Smooth muscle cell (in vitro differentiated cells): Measurements from ENCODE around the gene YBX2. TPM values are rescaled to one million over a fixed set of nuclear protein-coding genes. Genes with fewer than 3 reads are reported as not detected.

Experiments
- DNase-seq: peaks from one replicate; lab custom pipeline; 2025; ENCODE audit not compliant: unreplicated experiment; lab: John Stamatoyannopoulos, UW
- H2AFZ ChIP-seq: fragments of 200-600 bp; sonication (generic); 2 replicates; pipeline ENCODE4 v1.6.0; 2016; ENCODE audit warnings: antibody characterized with exemption, low read depth, mild to moderate bottlenecking
- H3F3A ChIP-seq: fragments of 200-600 bp; sonication (generic); 2 replicates; pipeline ENCODE4 v1.6.0; 2017; ENCODE audit warnings: antibody characterized with exemption, low read depth
- H3K27ac ChIP-seq: fragments of 200-600 bp; sonication (generic); 2 replicates; pipeline ENCODE4 v1.5.1; 2016; ENCODE audit warnings: low read depth, mild to moderate bottlenecking
- H3K27me3 ChIP-seq: fragments of 200-600 bp; sonication (generic); 2 replicates; pipeline ENCODE4 v1.6.1; 2016; ENCODE audit warnings: low read depth, mild to moderate bottlenecking
- H3K36me3 ChIP-seq: fragments of 200-600 bp; sonication (generic); 2 replicates; pipeline ENCODE4 v1.5.1; 2016; ENCODE audit warnings: low read depth
- H3K4me1 ChIP-seq: fragments of 200-600 bp; sonication (generic); 2 replicates; pipeline ENCODE4 v1.5.1; 2016; ENCODE audit warnings: low read depth
- H3K4me2 ChIP-seq: fragments of 200-600 bp; sonication (generic); 2 replicates; pipeline ENCODE4 v1.6.0; 2016; ENCODE audit warnings: mild to moderate bottlenecking
- H3K4me3 ChIP-seq: fragments of 200-600 bp; sonication (generic); 2 replicates; pipeline ENCODE4 v1.5.1; 2016; ENCODE audit warnings: mild to moderate bottlenecking
- H3K79me2 ChIP-seq: fragments of 200-600 bp; sonication (generic); 2 replicates; pipeline ENCODE4 v1.6.0; 2016; ENCODE audit warnings: low read depth, mild to moderate bottlenecking
- H3K9ac ChIP-seq: fragments of 200-600 bp; sonication (generic); 2 replicates; pipeline ENCODE4 v1.6.0; 2016; ENCODE audit warnings: low read depth
- H3K9me3 ChIP-seq: fragments of 200-600 bp; sonication (generic); replicated peaks from 2 replicates; pipeline ENCODE4 v1.5.1; 2016; ENCODE audit warnings: low read depth
- H4K20me1 ChIP-seq: fragments of 200-600 bp; sonication (generic); 2 replicates; pipeline ENCODE4 v1.6.0; 2016; ENCODE audit warnings: low read depth
- CTCF ChIP-seq: fragments of 200-600 bp; sonication (generic); IDR thresholded peaks from 2 replicates; pipeline ENCODE4 v1.5.1; 2017; ENCODE audit warnings: borderline replicate concordance, mild to moderate bottlenecking, antibody characterized with exemption; ENCODE audit not compliant: insufficient read depth, poor library complexity, severe bottlenecking
- WGBS: methylation state at CpG from one replicate; pipeline ENCODE4 v1.1.7; 2016; ENCODE audit warnings: low lambda C conversion rate; 5-methylcytosine and 5-hydroxymethylcytosine counted together
- polyA plus RNA-seq: library from polyadenylated mRNA; unstranded; fragments of >200 nt; fragmentation: Nextera tagmentation; extraction: Ambion mirVana; gene quantifications from 2 replicates; pipeline ENCODE4 v1.2.1, GENCODE V29; 2016
- total RNA-seq: library from RNA; depleted of rRNA; stranded (reverse); fragments of >200 nt; gene quantifications from 2 replicates; pipeline ENCODE4 v1.2.3, GENCODE V29; 2014

The YBX2 gene
- total and polyA plus RNA-seq, 2 experiments from 2014 or later = 0.09 to 1.1 TPM

- Histone ChIP-seq H2AFZ (no peak overlapping the region), H4K20me1 (no peaks in the 10 kb centered on the region), H3K79me2 (no peaks in the 10 kb centered on the region), H3K36me3 (no peaks in the 10 kb centered on the region), H3K27ac (no peak overlapping the region), H3K27me3 (peaks cover 40% of the 10 kb centered on the region), H3K4me3 (no peak overlapping the region), H3F3A (no peaks in the 10 kb centered on the region), H3K4me1 (no peaks in the 10 kb centered on the region), H3K9me3 (no peaks in the 10 kb centered on the region), H3K9ac (no peak overlapping the region), H3K4me2 (no peak overlapping the region)
- 83% methylated on average over 9 of the region's 18 CpGs for WGBS
- no peak for TF ChIP-seq CTCF
- DNase-seq = no peak
These were observed 5.0 kb downstream of the YBX2 start for GRCh38 chr17:7289256-7290032.

GRCh38 chr17:7285679-7286078 is 8.8 kb downstream of the YBX2 start:
- H3K9me3 ChIP-seq = no peaks in the 10 kb centered on the region
- H3K79me2 ChIP-seq = no peaks in the 10 kb centered on the region
- H3K36me3 ChIP-seq = no peaks in the 10 kb centered on the region
- no peaks in the 10 kb centered on the region for H4K20me1 ChIP-seq
- WGBS = 94% methylated on average over 12 of the region's 12 CpGs
- H3K27me3 ChIP-seq = peaks cover 17% of the 10 kb centered on the region
- peaks cover 5% of the 10 kb centered on the region for H3F3A ChIP-seq
- TF ChIP-seq CTCF = no peak
- no peak overlapping the region for H3K9ac ChIP-seq
- no peak overlapping the region for H2AFZ ChIP-seq
- no peaks in the 10 kb centered on the region for H3K4me1 ChIP-seq
- no peak overlapping the region for H3K27ac ChIP-seq
- no peak overlapping the region for H3K4me3 ChIP-seq
- DNase-seq = no peak
- H3K4me2 ChIP-seq = no peak overlapping the region

- Histone ChIP-seq H3K4me2 (no peak overlapping the region), H3K79me2 (no peaks in the 10 kb centered on the region), H2AFZ (no peak overlapping the region), H4K20me1 (no peaks in the 10 kb centered on the region), H3K36me3 (no peaks in the 10 kb centered on the region), H3K27me3 (peaks cover 14% of the 10 kb centered on the region), H3F3A (peaks cover 5% of the 10 kb centered on the region), H3K9ac (no peak overlapping the region), H3K9me3 (no peaks in the 10 kb centered on the region), H3K4me3 (no peak overlapping the region), H3K4me1 (no peaks in the 10 kb centered on the region), H3K27ac (no peak overlapping the region)
- no peak for DNase-seq
- WGBS = 97% methylated on average over 16 of the region's 16 CpGs
- no peak for TF ChIP-seq CTCF
These were observed 9.5 kb downstream of the YBX2 start for GRCh38 chr17:7284911-7285310.
